NCI-H345 treated with DMSO at 0.1 percent for 48 hours (cell line): ENCODE data around the gene NLRC4.
"Not testable (repeated sequence)": the region's sequence is repeated elsewhere in the genome, so short reads cannot be mapped to it uniquely, and the experiment has no call there.

ENCODE experiments used
- DNase-seq: peaks from one replicate; lab custom pipeline; 2025; ENCODE audit not compliant: unreplicated experiment; lab: John Stamatoyannopoulos, UW

The NLRC4 gene

DNA sequence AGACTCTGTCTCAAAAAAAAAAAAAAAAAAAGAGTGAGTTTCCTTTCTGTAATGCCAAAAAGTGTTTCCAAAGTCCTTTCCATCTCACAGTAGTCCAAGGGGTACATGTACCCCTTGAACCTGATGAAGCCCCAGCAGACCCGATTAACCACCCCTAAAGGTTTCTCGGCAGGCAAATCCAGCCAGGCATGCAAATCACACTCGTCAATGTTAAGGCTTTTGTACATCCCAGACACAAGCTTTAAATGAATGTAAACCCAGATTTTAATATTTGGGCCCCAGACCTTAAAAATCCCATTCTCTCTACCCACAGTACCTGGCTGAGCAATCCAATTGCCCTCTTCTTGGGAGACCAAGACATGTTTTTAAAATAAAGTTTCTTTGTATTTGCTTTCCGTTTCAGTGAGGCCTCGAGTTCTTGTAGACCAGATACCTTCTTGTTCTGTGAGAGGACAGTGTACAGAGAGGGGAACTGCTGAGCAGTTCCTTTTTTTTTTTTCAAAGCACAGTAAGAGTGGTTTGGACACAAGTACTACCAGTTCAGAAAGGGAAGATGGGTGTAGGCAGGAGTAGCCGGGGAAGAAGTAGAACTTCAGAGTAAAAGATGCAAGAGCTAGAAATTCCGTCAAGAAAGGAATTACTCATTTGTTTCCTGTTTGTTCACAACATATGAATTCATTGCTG lies at the start of gene NLRC4:
TSS of gene NLRC4 (minus strand) at position 465 of the 684 bp plus-strand sequence. CDS start 8,111 bp downstream, outside the sequence.
- DNase-seq, result no peak

GRCh38 chr2:32310577-32310976 lies 45.9 kb upstream of the NLRC4 start:
- no peak for DNase-seq

DNA sequence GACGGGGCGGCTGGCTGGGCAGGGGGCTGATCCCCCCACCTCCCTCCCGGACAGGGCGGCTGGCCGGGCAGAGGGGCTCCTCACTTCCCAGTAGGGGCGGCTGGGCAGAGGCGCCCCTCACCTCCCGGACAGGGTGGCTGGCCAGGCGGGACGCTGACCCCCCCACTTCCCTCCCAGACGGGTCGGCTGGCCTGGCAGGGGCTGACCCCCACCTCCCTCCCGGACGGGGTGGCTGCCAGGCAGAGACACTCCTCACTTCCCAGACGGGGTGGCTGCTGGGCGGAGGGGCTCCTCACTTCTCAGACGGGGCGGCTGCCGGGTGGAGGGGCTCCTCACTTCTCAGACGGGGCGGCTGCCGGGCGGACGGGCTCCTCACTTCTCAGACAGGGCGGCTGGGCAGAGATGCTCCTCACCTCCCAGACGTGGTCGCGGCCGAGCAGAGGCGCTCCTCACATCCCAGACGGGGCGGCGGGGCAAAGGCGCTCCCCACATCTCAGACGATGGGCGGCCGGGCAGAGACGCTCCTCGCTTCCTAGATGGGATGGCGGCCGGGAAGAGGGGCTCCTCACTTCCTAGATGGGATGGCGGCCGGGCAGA lies 29.4 kb upstream of the NLRC4 start:
- not testable (repeated sequence) for DNase-seq

DNA sequence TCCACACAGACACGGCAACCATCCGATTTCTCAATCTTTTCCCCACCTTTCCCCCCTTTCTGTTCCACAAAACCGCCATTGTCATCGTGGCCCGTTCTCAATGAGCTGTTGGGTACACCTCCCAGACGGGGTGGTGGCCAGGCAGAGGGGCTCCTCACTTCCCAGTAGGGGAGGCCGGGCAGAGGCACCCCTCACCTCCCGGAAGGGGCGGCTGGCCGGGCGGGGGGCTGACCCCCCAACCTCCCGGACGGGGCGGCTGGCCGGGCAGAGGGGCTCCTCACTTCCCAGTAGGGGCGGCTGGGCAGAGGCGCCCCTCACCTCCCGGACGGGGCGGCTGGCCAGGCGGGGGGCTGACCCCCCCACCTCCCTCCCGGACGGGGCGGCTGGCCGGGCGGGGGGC lies 28.8 kb upstream of the NLRC4 start:
- not testable (repeated sequence) for DNase-seq

DNA sequence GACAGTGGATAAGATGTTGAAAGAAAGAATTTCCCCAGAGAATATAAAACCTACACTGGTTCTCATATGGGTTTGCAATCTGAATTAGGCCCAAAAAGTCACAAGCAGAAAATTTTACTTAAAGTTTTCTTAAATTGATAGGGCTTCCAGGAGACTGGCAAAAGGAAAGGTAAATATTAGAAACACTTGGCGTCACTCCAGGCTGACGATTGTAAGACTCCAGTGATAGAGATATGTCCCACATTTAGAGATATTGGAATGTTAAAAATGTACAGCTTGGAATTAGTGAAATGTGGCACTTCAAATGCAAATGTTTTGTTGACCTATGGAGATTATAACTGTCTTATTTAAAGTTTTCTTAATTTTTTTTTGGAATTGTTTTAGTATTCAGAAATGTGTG lies 27.1 kb upstream of the NLRC4 start:
- no peak for DNase-seq

DNA sequence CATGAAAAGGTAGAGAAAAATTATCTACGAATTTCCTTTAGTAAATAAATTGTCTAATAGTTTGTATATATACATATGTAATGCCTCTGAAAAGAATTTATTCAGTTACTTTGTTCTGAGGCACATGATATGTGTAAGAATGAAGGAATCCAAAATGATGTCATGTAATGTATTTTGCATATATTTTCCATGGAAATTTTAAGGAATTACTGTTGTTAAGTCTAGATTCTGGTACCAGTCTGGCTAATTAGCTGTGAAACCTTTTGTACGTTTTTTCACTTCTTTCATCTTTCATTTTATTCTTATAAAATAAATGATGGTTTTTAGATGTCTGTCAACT lies 25.3 kb upstream of the NLRC4 start:
- DNase-seq, result no peak

GRCh38 chr2:32289165-32289999 lies 24.7 kb upstream of the NLRC4 start:
- DNase-seq, result no peak

GRCh38 chr2:32284321-32284720 lies 19.6 kb upstream of the NLRC4 start:
- DNase-seq, result no peak

DNA sequence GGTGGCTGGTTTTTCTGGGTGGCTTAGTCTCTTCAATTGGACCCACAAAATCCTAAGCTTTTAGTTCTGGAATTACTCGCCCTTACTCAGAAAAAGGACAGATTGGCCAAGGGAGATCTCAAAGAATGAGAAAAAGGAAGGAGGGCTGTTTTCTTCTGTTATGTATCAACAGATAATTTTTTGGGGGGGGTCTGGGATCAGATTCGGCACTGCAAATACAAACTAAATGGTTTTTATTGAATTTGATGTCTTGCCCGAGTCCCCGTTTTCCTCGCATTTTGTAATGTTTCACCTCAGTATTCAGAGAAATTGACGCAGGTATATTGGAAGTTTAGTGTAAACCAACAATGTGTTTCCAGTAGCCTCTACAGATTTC lies 13.8 kb upstream of the NLRC4 start:
- DNase-seq, result no peak

- DNase-seq, result peak; percentile 84
These were observed 13.2 kb upstream of the NLRC4 start, which contains the start of gene YIPF4 for GRCh38 chr2:32277674-32278477. YIPF4 (plus strand) TSS chr2:32277904; CDS start chr2:32278156, 252 bp downstream.

DNA sequence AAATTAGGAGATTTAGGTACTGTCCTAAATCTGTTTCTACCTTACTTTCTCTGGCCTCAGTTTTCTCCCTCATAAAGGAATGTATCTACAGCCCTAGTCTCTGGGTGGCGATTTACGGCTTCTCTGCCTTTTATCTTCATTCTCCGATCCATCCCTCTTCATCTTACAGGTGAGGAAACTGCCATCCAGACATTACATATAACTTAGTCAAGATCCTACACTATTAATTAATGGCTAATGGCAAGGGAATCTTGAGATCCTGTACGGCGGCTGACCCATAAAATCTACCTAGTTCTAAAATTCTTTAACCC lies 12.6 kb upstream of the NLRC4 start:
- DNase-seq, result no peak

DNA sequence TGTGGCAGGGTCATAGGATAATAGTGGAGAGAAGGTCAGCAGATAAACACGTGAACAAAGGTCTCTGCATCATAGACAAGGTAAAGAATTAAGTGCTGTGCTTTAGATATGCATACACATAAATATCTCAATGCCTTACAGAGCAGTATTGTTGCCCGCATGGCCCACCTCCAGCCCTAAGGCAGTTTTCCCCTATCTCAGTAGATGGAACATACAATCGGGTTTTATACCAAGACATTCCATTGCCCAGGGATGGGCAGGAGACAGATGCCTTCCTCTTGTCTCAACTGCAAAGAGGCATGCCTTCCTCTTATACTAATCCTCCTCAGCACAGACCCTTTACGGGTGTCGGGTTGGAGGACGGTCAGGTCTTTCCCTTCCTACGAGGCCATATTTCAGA lies 11.1 kb upstream of the NLRC4 start:
- DNase-seq, result not testable (repeated sequence)

- DNase-seq, result no peak
These were observed 9.6 kb upstream of the NLRC4 start for GRCh38 chr2:32274289-32274688.

DNA sequence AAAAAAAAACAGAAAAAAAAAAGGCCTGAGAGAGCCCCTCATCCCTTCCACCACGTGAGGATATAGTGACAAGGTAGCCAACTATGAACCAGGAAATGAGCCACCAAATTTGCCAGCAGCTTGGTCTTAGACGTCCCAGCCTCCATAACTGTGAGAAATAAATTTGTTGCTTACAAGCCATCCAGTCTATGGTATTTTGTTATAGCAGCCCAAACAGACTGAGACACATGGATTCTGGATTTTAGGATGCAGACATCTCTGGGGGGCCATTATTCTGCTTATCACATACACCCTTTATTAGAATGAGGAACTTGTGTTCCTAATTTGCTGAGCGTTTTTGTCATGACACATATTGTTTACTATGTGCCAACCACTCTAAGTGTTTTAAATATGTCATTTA lies 7.6 kb upstream of the NLRC4 start:
- no peak for DNase-seq

DNA sequence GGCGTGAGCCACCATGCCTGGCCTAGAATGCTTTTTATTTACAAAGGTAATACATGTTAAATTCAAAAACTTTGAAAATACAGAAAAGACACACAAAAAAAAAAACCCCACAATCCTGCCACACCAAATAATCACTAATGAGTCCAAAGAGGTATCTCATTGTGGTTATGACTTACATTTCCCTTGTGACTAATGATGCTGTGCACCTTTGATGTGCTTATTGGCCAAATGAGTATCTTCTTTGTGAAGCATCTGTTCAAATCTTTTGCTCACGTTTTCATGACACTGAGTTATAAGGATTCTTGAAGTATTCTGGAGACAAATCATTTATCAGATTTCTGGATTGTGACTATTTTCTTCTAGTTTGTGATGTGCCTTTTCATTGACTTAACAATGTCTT lies 6.4 kb upstream of the NLRC4 start:
- no peak for DNase-seq

DNA sequence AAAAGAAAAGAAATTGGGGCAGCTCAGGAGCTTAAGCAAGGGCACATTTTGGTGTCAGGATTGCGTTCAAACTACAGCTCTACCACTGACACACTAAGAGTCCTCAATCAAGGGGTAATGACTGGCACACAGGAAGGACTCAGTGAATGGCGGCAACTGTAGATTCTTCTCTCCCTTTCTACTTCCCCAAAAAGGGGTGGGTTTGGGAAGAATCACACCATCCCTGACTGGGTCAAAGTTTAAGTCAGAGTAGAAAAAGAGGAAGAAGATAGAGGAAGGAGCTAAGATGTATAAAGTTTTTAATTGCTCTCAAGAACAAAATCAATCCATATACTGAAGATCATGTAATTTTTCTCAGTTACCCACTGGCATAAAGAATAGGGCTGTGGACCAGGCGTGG lies 2.6 kb downstream of the NLRC4 start:
- no peak for DNase-seq

- DNase-seq, result no peak
These were observed 4.3 kb downstream of the NLRC4 start for GRCh38 chr2:32260376-32260775.

DNA sequence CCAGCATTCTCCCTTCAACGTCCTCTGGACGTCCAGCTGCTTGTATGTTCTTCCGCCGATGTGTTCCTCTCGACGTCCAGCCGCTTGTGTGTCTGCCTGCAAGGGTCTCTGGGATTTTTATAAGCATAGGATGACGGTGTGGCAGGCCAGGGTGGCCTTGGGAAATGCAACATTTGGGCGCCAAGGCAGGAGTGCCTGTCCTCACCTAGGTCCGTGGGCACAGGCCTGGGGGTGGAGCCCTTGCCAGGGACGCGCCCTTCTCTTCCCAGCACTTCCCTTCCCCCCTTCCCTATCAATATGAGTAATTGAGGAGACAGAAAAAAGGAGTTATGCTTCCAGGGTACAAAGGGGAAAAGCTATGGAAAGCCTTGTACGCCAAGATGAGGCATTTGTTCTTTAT lies 6.4 kb downstream of the NLRC4 start:
- no peak for DNase-seq

GRCh38 chr2:32250290-32250689 lies 14.4 kb downstream of the NLRC4 start:
- no peak for DNase-seq

DNA sequence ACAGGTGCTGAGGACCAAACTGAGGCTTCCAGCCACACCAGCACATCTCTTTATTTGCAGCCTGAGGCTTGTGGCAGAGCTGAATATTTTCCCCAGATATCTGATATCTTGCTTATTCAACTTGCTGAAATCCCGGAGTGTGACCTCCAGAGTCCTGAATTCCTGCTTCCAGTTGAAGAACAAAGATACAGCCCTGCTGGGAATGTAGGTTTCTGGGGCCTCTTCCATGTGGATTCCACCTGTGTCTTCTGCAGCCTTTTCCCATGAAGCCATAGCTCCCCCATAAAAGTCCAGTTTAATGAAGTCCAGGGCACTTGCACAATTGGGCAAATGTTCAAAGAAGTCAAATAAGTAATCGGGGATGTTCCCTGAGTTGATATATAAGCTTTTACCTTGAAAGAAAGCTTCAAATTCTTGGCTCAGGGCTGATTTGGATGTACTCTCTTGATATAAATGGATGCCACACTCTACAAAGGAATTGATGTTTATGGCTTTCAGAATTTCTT lies 14.9 kb downstream of the NLRC4 start:
- no peak for DNase-seq

GRCh38 chr2:32248299-32248698 lies 16.4 kb downstream of the NLRC4 start:
- DNase-seq, result no peak
